Left lung (tissue), 14 donors: ENCODE data around the gene RNF217. TPM values are rescaled to one million over a fixed set of nuclear protein-coding genes. Genes with fewer than 3 reads are reported as not detected.
"Not testable (repeated sequence)": the region's sequence is repeated elsewhere in the genome, so short reads cannot be mapped to it uniquely, and the experiment has no call there.

ENCODE experiments used
- ATAC-seq: fragments of 200-7000 bp; cut with Tn5 transposase; one replicate; pipeline ENCODE4 v1.9.1; 2020; ENCODE audit warnings: moderate library complexity
- DNase-seq, 4 donors: peaks; one replicate each; pipeline ENCODE4 v3.0.0-alpha.2; 2013 to 2020
- H3K27ac ChIP-seq, 2 donors: fragments of 200-600 bp; sonication (generic) in 1 of 2; one replicate each; pipeline versions ENCODE4 v1.5.0 to v1.8.0; 2020 to 2021
- H3K27me3 ChIP-seq, 2 donors: fragments of 200-600 bp; sonication (generic) in 1 of 2; one replicate each; pipeline versions ENCODE4 v1.5.0 to v1.8.0; 2020 to 2021
- H3K36me3 ChIP-seq, 2 donors: fragments of 200-600 bp; sonication (generic) in 1 of 2; one replicate each; pipeline versions ENCODE4 v1.5.0 to v1.8.0; 2020 to 2021
- H3K4me1 ChIP-seq, 2 donors: fragments of 200-600 bp; one replicate each; pipeline ENCODE4 v1.8.0; 2021
- H3K4me3 ChIP-seq, 2 donors: fragments of 200-600 bp; sonication (generic) in 1 of 2; one replicate each; pipeline versions ENCODE4 v1.5.0 to v1.8.0; 2020 to 2021; ENCODE audit warnings: mild to moderate bottlenecking in 1 of 2
- H3K9me3 ChIP-seq, 2 donors: fragments of 200-600 bp; sonication (generic) in 1 of 2; one replicate each; pipeline versions ENCODE4 v1.5.0 to v1.8.0; 2020 to 2021
- intact Hi-C, 2 donors: fragments of 100-400 bp; cut with DNase I; formaldehyde crosslinking; loops; one replicate each; pipeline versions ENCODE4 v1.11.2 to v1.14.2; 2022
- long read RNA-seq, 12 donors: library from polyadenylated mRNA in 2 of 12; unstranded in 2 of 12; transcript quantifications; one replicate each; pipeline ENCODE4 v2.0.0 and lab custom pipeline, GENCODE V29; 2019 to 2026
- polyA plus RNA-seq, 6 donors: library from polyadenylated mRNA; unstranded; fragments of 120-200 nt; gene quantifications; one replicate each; pipeline ENCODE4 v1.2.1, GENCODE V29; 2013; ENCODE audit not compliant: insufficient read length in 6 of 6
- total RNA-seq, 2 donors: library from RNA; stranded (reverse); fragmentation: NEBNext Ultra II Directional; extraction: Animal tissue kit (Norgen Biotek cat#: 25700); gene quantifications; one replicate each; pipeline ENCODE4 v1.2.1, GENCODE V29; 2021
- TF ChIP-seq, protein P1 (sequence below), 2 donors: fragments of 200-600 bp; sonication (generic) in 1 of 2; IDR thresholded peaks; one replicate each; pipeline versions ENCODE4 v1.5.0 to v1.8.0; 2021; ENCODE audit warnings: antibody characterized with exemption in 2 of 2
- donor health status: DM: no; HTN: yes; CAD: no.
- donor health status: DM: no; HTN: no; CAD: no.

RNF217 gene, protein sequence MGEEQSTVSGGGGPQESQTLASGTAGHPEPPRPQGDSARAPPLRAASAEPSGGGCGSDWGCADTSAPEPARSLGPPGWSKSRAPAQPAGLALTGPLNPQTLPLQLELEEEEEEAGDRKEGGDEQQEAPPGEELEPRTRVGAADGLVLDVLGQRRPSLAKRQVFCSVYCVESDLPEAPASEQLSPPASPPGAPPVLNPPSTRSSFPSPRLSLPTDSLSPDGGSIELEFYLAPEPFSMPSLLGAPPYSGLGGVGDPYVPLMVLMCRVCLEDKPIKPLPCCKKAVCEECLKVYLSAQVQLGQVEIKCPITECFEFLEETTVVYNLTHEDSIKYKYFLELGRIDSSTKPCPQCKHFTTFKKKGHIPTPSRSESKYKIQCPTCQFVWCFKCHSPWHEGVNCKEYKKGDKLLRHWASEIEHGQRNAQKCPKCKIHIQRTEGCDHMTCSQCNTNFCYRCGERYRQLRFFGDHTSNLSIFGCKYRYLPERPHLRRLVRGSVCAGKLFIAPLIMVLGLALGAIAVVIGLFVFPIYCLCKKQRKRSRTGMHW
- total RNA-seq (10 to 100 TPM; 17.2 to 18.5 TPM), polyA plus RNA-seq (10 to 100 TPM; 21.8 to 31.4 (median 23.8) TPM)
- long read RNA-seq, donor 1, full-length matches to known transcripts: 4 of 4 reads
- long read RNA-seq, donor 1, partial matches to known transcripts: 0 of 4 reads
- long read RNA-seq, donor 1, other reads (novel, unspliced or antisense): 0 of 4 reads
- long read RNA-seq, donor 2, partial matches to known transcripts: 0 of 1 reads
- long read RNA-seq, donor 2, other reads (novel, unspliced or antisense): 0 of 1 reads
- long read RNA-seq, donor 3, full-length matches to known transcripts: 1 of 1 reads
- long read RNA-seq, donor 3, partial matches to known transcripts: 0 of 1 reads
- long read RNA-seq, donor 3, other reads (novel, unspliced or antisense): 0 of 1 reads
- long read RNA-seq, donor 4, partial matches to known transcripts: 0 of 2 reads
- long read RNA-seq, donor 4, other reads (novel, unspliced or antisense): 2 of 2 reads
- long read RNA-seq, donor 5, full-length matches to known transcripts: 1 of 1 reads
- long read RNA-seq, donor 5, partial matches to known transcripts: 0 of 1 reads
- long read RNA-seq, donor 5, other reads (novel, unspliced or antisense): 0 of 1 reads
- long read RNA-seq, donor 6, full-length matches to known transcripts: 1 of 1 reads
- long read RNA-seq, donor 6, partial matches to known transcripts: 0 of 1 reads
- long read RNA-seq, donor 6, other reads (novel, unspliced or antisense): 0 of 1 reads
- long read RNA-seq, donor 7: 0 reads
- long read RNA-seq, donor 8, full-length matches to known transcripts: 6 of 6 reads
- long read RNA-seq, donor 8, partial matches to known transcripts: 0 of 6 reads
- long read RNA-seq, donor 8, other reads (novel, unspliced or antisense): 0 of 6 reads
- long read RNA-seq, donor 9: 0 reads
- long read RNA-seq, donor 10: 0 reads
- long read RNA-seq, donor 11, full-length matches to known transcripts: 1 of 1 reads
- long read RNA-seq, donor 11, partial matches to known transcripts: 0 of 1 reads
- long read RNA-seq, donor 11, other reads (novel, unspliced or antisense): 0 of 1 reads
- long read RNA-seq, donor 12, full-length matches to known transcripts: 2 of 2 reads
- long read RNA-seq, donor 12, partial matches to known transcripts: 0 of 2 reads
- long read RNA-seq, donor 12, other reads (novel, unspliced or antisense): 0 of 2 reads

DNA sequence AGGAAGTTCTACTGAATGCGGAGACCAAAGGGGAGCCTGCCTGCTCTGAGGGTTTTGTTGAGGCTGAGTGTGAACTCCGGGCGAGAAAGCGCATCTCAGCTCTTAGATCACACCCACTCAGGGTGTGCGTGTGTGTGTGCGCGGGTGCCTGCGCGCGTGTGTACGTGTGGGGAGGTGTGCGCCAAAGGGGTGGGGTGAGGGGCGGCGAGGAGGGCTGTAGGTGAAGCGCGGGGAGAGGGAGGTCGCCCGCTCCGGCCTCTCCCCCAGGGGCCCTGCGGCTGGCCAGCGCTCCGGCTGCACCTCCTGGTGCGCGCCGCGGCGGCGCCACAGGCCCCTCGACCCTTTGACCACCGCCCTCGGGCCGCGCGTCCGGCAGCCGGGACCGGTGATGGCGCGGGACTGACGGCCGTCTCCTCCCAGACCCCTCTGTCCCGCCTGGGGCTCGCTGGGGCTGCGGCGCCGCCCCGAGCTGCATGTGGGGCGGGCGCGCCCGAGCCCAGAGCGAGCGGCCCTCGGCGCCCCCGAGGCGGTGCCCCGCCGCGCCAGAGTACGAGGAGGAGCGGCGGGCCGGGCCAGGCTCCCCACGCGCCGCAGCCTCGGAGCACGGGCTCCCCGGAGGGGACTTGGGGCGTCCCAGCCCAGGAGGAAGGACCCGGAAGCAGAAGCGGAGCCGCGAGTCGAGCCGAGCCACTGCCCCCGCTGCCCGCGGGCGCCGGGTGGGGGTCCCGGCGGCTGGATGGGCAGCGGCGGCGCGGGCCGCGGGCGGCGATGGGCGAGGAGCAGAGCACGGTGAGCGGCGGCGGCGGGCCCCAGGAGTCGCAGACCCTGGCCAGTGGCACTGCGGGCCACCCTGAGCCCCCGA lies at the start of gene RNF217:
Gene RNF217, plus strand, starts transcription at position 661 of the 862 bp plus-strand sequence. Its CDS starts 108 bp downstream, at position 769.
- intact Hi-C loops: loop anchor here in 1 of 2 donors (10.0 kb wide), 1 partner anchor 133 kb away; no protein-coding TSS in a partner anchor
- TF ChIP-seq, protein P1, sequence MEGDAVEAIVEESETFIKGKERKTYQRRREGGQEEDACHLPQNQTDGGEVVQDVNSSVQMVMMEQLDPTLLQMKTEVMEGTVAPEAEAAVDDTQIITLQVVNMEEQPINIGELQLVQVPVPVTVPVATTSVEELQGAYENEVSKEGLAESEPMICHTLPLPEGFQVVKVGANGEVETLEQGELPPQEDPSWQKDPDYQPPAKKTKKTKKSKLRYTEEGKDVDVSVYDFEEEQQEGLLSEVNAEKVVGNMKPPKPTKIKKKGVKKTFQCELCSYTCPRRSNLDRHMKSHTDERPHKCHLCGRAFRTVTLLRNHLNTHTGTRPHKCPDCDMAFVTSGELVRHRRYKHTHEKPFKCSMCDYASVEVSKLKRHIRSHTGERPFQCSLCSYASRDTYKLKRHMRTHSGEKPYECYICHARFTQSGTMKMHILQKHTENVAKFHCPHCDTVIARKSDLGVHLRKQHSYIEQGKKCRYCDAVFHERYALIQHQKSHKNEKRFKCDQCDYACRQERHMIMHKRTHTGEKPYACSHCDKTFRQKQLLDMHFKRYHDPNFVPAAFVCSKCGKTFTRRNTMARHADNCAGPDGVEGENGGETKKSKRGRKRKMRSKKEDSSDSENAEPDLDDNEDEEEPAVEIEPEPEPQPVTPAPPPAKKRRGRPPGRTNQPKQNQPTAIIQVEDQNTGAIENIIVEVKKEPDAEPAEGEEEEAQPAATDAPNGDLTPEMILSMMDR (IDR thresholded peaks at IDR 0.05): no peak
- H3K36me3 ChIP-seq: no peaks in the 10 kb centered on the region
- ATAC-seq (peak; percentile 72), DNase-seq (peak; percentile 63 to 88 (median 75))
- H3K27me3 ChIP-seq: no peaks in the 10 kb centered on the region
- H3K9me3 ChIP-seq: no peaks in the 10 kb centered on the region
- H3K27ac ChIP-seq: peak within 1 kb of the TSS; percentile 90 to 95
- peak within 1 kb of the TSS; percentile 78 to 87 for H3K4me3 ChIP-seq
- H3K4me1 ChIP-seq: peaks cover 0 to 37% of the 10 kb centered on the region in 2 donors

GRCh38 chr6:124913056-124913455 lies 49.2 kb upstream of the RNF217 start:
- Histone ChIP-seq H3K4me1 (no peaks in the 10 kb centered on the region), H3K27ac (no peak overlapping the region), H3K4me3 (no peak overlapping the region), H3K9me3 (no peaks in the 10 kb centered on the region), H3K27me3 (no peaks in the 10 kb centered on the region), H3K36me3 (no peaks in the 10 kb centered on the region)
- TF ChIP-seq, protein P1 (IDR thresholded peaks at IDR 0.05): no peak
- DNase-seq (no peak), ATAC-seq (no peak)
- intact Hi-C loops: no loop called here

GRCh38 chr6:124917769-124918168 lies 44.5 kb upstream of the RNF217 start:
- no peaks in the 10 kb centered on the region for H3K36me3 ChIP-seq
- H3K9me3 ChIP-seq: peaks cover 0 to 7% of the 10 kb centered on the region in 2 donors
- H3K4me1 ChIP-seq: no peaks in the 10 kb centered on the region
- no peak overlapping the region for H3K27ac ChIP-seq
- DNase-seq (no peak), ATAC-seq (no peak)
- no peaks in the 10 kb centered on the region for H3K27me3 ChIP-seq
- H3K4me3 ChIP-seq: no peak overlapping the region
- intact Hi-C loops: no loop called here
- TF ChIP-seq, protein P1 (IDR thresholded peaks at IDR 0.05): no peak

DNA sequence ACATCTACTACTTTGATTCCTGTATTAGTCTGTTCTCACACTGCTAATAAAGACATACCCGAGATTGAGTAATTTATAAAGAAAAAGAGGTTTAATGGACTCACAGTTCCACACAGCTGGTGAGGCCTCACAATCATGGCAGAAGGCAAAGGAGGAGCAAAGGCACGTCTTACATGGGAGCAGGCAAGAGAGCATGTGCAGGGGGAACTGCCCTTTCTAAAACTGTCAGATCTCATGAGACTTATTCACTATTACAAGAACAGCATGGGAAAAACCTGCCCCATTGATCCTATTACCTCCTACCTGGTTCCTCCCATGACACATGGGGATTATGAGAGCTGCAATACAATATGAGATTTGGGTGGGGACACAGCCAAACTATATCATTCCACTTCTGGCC lies 42.5 kb upstream of the RNF217 start:
- H3K27me3 ChIP-seq, H3K4me1 ChIP-seq, intact Hi-C loops, ATAC-seq, DNase-seq, H3K27ac ChIP-seq, H3K4me3 ChIP-seq, H3K9me3 ChIP-seq, H3K36me3 ChIP-seq: not testable (repeated sequence)
